ENCODE measurements around the gene ADAM12. TPM values are rescaled to one million over a fixed set of nuclear protein-coding genes. Genes with fewer than 3 reads are reported as not detected.
"Not testable (repeated sequence)": the region's sequence is repeated elsewhere in the genome, so short reads cannot be mapped to it uniquely, and the experiment has no call there.

Gene ADAM12
- total RNA-seq, 3 donors from 2014 or later (not counting 1 experiment from before 2014, with no cell fraction given), result 1.6 to 1.9 (median 1.8) TPM

DNA sequence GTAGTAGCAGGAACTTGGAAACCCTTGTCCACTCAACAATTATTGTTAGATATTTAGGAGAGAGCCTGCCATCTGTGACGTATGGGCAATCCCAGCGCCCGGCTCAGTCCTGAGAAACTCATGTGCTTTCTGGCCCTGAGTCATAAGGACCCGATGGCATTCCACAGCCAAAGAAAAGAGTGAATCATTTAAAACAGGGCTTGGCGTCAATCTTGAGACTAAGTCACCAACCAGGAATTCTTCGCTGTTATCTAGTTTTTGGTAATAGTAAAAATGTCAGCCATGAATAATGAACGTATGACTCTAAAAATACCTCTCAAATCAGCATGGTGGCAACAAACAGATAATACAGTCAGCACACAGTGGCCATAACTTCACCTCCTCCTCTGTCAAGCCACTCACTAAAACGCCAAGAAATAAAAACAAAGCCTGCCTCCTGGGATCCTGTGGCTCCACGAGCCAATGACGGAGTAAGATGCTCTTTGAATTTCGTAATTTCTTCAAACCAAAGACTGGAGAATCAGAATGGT lies 140.8 kb downstream of the ADAM12 start:
- Mint-ChIP-seq H3K4me1 (no peaks in the 10 kb centered on the region), H3K9me3 (peaks cover 0 to 11% of the 10 kb centered on the region in 2 donors), H3K4me3 (no peak overlapping the region), H3K27me3 (ENCODE audit: low read depth in 2 of 2) (no peaks in the 10 kb centered on the region), H3K36me3 (no peaks in the 10 kb centered on the region), H3K27ac (no peak overlapping the region)
- H3K27ac ChIP-seq (ENCODE audit: low read length), result no peak overlapping the region
- ATAC-seq (no peak), DNase-seq (no peak)
- TF ChIP-seq, protein P1, sequence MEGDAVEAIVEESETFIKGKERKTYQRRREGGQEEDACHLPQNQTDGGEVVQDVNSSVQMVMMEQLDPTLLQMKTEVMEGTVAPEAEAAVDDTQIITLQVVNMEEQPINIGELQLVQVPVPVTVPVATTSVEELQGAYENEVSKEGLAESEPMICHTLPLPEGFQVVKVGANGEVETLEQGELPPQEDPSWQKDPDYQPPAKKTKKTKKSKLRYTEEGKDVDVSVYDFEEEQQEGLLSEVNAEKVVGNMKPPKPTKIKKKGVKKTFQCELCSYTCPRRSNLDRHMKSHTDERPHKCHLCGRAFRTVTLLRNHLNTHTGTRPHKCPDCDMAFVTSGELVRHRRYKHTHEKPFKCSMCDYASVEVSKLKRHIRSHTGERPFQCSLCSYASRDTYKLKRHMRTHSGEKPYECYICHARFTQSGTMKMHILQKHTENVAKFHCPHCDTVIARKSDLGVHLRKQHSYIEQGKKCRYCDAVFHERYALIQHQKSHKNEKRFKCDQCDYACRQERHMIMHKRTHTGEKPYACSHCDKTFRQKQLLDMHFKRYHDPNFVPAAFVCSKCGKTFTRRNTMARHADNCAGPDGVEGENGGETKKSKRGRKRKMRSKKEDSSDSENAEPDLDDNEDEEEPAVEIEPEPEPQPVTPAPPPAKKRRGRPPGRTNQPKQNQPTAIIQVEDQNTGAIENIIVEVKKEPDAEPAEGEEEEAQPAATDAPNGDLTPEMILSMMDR (IDR thresholded peaks at IDR 0.05), result no peak
- intact Hi-C loops (cut with micrococcal nuclease), result no loop called here
- WGBS (ENCODE audit: insufficient coverage), result 92% methylated on average over 11 of the region's 11 CpGs
- H3K9me3 ChIP-seq (ENCODE audit: control insufficient read depth, insufficient read depth, low read length), result no peaks in the 10 kb centered on the region
- H3K27me3 ChIP-seq (ENCODE audit: control insufficient read depth, insufficient read depth, low read length), result no peaks in the 10 kb centered on the region
- no peak overlapping the region for H3K4me3 ChIP-seq (ENCODE audit: low read length)
- H3K4me1 ChIP-seq (ENCODE audit: control insufficient read depth, insufficient read depth, low read length), result no peaks in the 10 kb centered on the region
- no peaks in the 10 kb centered on the region for H3K36me3 ChIP-seq (ENCODE audit: control insufficient read depth, insufficient read depth, low read length)

DNA sequence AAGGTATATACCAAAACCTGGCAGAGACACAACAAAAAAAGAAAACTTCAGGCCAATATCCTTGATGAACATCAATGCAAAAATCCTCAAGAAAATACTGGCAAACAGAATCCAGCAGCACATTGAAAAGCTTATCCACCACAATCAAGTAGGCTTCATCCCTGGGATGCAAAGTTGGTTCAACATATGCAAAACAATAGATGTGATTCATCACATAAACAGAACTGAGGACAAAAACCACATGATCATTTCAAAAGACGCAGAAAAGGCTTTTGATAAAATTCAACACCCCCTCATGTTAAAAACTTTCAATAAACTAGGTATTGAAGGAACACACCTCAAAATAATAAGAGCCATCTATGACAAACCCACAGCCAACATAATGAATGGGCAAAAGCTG lies 141.9 kb downstream of the ADAM12 start:
- H3K4me3 ChIP-seq (ENCODE audit: low read length); H3K27me3 Mint-ChIP-seq (ENCODE audit: low read depth in 2 of 2); intact Hi-C loops (cut with micrococcal nuclease); H3K36me3 ChIP-seq (ENCODE audit: control insufficient read depth, insufficient read depth, low read length); H3K9me3 ChIP-seq (ENCODE audit: control insufficient read depth, insufficient read depth, low read length); H3K9me3 Mint-ChIP-seq; H3K4me3 Mint-ChIP-seq; H3K27ac Mint-ChIP-seq; H3K27ac ChIP-seq (ENCODE audit: low read length); H3K27me3 ChIP-seq (ENCODE audit: control insufficient read depth, insufficient read depth, low read length); ATAC-seq; DNase-seq; H3K4me1 ChIP-seq (ENCODE audit: control insufficient read depth, insufficient read depth, low read length); H3K4me1 Mint-ChIP-seq; H3K36me3 Mint-ChIP-seq: not testable (repeated sequence)
- WGBS (ENCODE audit: insufficient coverage), result 89% methylated on average over 1 of the region's 1 CpG

DNA sequence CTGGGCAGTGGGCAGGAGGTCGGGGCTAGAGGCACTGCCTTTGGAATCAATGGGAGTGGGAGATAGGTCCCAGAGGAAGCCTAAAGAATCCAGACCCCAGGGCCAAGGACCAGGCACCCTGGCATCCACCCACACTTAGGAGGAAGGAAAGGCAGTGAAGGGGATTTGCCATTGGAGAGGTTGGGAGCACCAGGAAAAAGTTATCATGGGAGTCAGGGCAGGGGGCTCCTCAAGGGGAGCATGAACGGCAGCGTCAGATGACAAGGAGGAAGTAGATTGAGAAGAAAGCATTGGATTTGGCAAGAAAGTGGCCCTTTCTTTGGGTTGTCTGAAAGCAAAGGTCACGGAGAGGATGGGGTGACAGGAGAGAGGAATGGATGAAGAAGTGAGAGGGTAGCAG lies 142.8 kb downstream of the ADAM12 start:
- Histone ChIP-seq H3K4me1 (ENCODE audit: control insufficient read depth, insufficient read depth, low read length) (no peaks in the 10 kb centered on the region), H3K27me3 (ENCODE audit: control insufficient read depth, insufficient read depth, low read length) (no peaks in the 10 kb centered on the region), H3K36me3 (ENCODE audit: control insufficient read depth, insufficient read depth, low read length) (no peaks in the 10 kb centered on the region), H3K9me3 (ENCODE audit: control insufficient read depth, insufficient read depth, low read length) (no peaks in the 10 kb centered on the region), H3K4me3 (ENCODE audit: low read length) (no peak overlapping the region), H3K27ac (ENCODE audit: low read length) (no peak overlapping the region)
- ATAC-seq (no peak), DNase-seq (no peak)
- H3K27ac Mint-ChIP-seq, result no peak overlapping the region
- no peaks in the 10 kb centered on the region for H3K36me3 Mint-ChIP-seq
- H3K9me3 Mint-ChIP-seq, result no peaks in the 10 kb centered on the region
- intact Hi-C loops (cut with micrococcal nuclease), result no loop called here
- WGBS (ENCODE audit: insufficient coverage), result 72% methylated on average over 4 of the region's 4 CpGs
- TF ChIP-seq, protein P1 (IDR thresholded peaks at IDR 0.05), result no peak
- H3K27me3 Mint-ChIP-seq (ENCODE audit: low read depth in 2 of 2), result peaks cover 0 to 5% of the 10 kb centered on the region in 2 donors
- no peak overlapping the region for H3K4me3 Mint-ChIP-seq
- H3K4me1 Mint-ChIP-seq, result no peaks in the 10 kb centered on the region

GRCh38 chr10:126243971-126244370 lies 144.3 kb downstream of the ADAM12 start:
- Mint-ChIP-seq H3K27me3 (ENCODE audit: low read depth in 2 of 2) (peaks cover 0 to 5% of the 10 kb centered on the region in 2 donors), H3K27ac (no peak overlapping the region), H3K9me3 (no peaks in the 10 kb centered on the region), H3K4me1 (no peaks in the 10 kb centered on the region), H3K4me3 (no peak overlapping the region), H3K36me3 (no peaks in the 10 kb centered on the region)
- ATAC-seq (no peak), DNase-seq (no peak)
- no peak overlapping the region for H3K27ac ChIP-seq (ENCODE audit: low read length)
- H3K4me3 ChIP-seq (ENCODE audit: low read length), result no peak overlapping the region
- H3K36me3 ChIP-seq (ENCODE audit: control insufficient read depth, insufficient read depth, low read length), result no peaks in the 10 kb centered on the region
- no peaks in the 10 kb centered on the region for H3K27me3 ChIP-seq (ENCODE audit: control insufficient read depth, insufficient read depth, low read length)
- intact Hi-C loops (cut with micrococcal nuclease), result no loop called here
- 94% methylated on average over 5 of the region's 5 CpGs for WGBS (ENCODE audit: insufficient coverage)
- no peaks in the 10 kb centered on the region for H3K4me1 ChIP-seq (ENCODE audit: control insufficient read depth, insufficient read depth, low read length)
- no peaks in the 10 kb centered on the region for H3K9me3 ChIP-seq (ENCODE audit: control insufficient read depth, insufficient read depth, low read length)
- TF ChIP-seq, protein P1 (IDR thresholded peaks at IDR 0.05), result no peak
